Body of pancreas (tissue), 4 donors: ENCODE measurements around the gene SLC10A1. TPM values are rescaled to one million over a fixed set of nuclear protein-coding genes. Genes with fewer than 3 reads are reported as not detected.

Experiments
- ATAC-seq: fragments of 150-250 bp; one replicate; pipeline ENCODE4 v1.9.1; 2016
- DNase-seq, 4 donors: peaks; one replicate each; pipeline ENCODE4 v3.0.0-alpha.2; 2019
- H3K27ac ChIP-seq, 4 donors: fragments of 200-600 bp; sonication (generic); 1 replicate in 3 of 4; 2 replicates in 1 of 4; pipeline versions ENCODE4 v1.5.1 to v1.6.1; 2016 to 2019; ENCODE audit warnings: mild to moderate bottlenecking in 1 of 4, mixed read lengths in 1 of 4, moderate library complexity in 1 of 4
- H3K27me3 ChIP-seq, 2 donors: fragments of 200-600 bp; sonication (generic); one replicate each; pipeline ENCODE4 v1.6.0; 2016; ENCODE audit warnings: mild to moderate bottlenecking in 1 of 2
- H3K36me3 ChIP-seq, 2 donors: fragments of 200-600 bp; sonication (generic); replicated peaks in 1 of 2; 2 replicates each; pipeline ENCODE4 v1.5.1; 2016; ENCODE audit warnings: low read depth in 2 of 2; ENCODE audit not compliant: insufficient read depth in 1 of 2
- H3K4me1 ChIP-seq: fragments of 200-600 bp; sonication (generic); one replicate; pipeline ENCODE4 v1.6.0; 2016
- H3K4me3 ChIP-seq, 2 donors: fragments of 200-600 bp; sonication (generic); 1 replicate in 1 of 2; 2 replicates in 1 of 2; pipeline ENCODE4 v1.5.1; 2016 to 2019
- H3K9me3 ChIP-seq, 3 donors: fragments of 200-600 bp; sonication (generic); 1 replicate in 2 of 3; 2 replicates in 1 of 3; pipeline ENCODE4 v1.5.1; 2016
- CTCF ChIP-seq, 7 experiments: fragments of 450-650 bp in 4 of 7; fragments of 200-600 bp in 3 of 7; sonication (generic) in 3 of 7; IDR thresholded peaks; one replicate each; pipeline ENCODE4 v1.5.1; 2016 to 2019; ENCODE audit warnings: antibody characterized with exemption in 7 of 7
- POLR2A ChIP-seq, 3 donors: fragments of 450-650 bp; IDR thresholded peaks; one replicate each; pipeline ENCODE4 v1.6.1; 2016; ENCODE audit warnings: antibody characterized with exemption in 3 of 3, mild to moderate bottlenecking in 2 of 3
- WGBS, 2 donors: methylation state at CpG; one replicate each; pipeline ENCODE4 v1.1.5; 2017; 5-methylcytosine and 5-hydroxymethylcytosine counted together
- intact Hi-C: fragments of 100-400 bp; cut with DNase I; formaldehyde crosslinking; loops from one replicate; pipeline ENCODE4 v1.15.1; 2023
- total RNA-seq, 2 donors: library from RNA; depleted of rRNA; stranded (reverse); fragments of >200 nt; gene quantifications; one replicate each; pipeline ENCODE4 v1.1.0, GENCODE V29; 2016

Gene SLC10A1
- total RNA-seq, 2 donors from 2014 or later, result not detected

- Histone ChIP-seq H3K36me3 (no peaks in the 10 kb centered on the region), H3K9me3 (no peaks in the 10 kb centered on the region), H3K4me3 (no peak overlapping the region), H3K4me1 (peaks cover 2% of the 10 kb centered on the region), H3K27me3 (no peaks in the 10 kb centered on the region), H3K27ac (no peak overlapping the region)
- TF ChIP-seq POLR2A (IDR thresholded peaks at IDR 0.05), result no peak
- no peak for TF ChIP-seq CTCF (IDR thresholded peaks at IDR 0.05)
- ATAC-seq, result no peak
- no peak for DNase-seq
- intact Hi-C loops, result no loop called here
Measured at GRCh38 chr14:69755296-69755695, 41.7 kb downstream of the SLC10A1 start.

GRCh38 chr14:69754487-69754886, 42.6 kb downstream of the SLC10A1 start:
- ATAC-seq, result no peak
- Histone ChIP-seq H3K4me1 (peaks cover 10% of the 10 kb centered on the region), H3K36me3 (no peaks in the 10 kb centered on the region), H3K4me3 (no peak overlapping the region), H3K27me3 (no peaks in the 10 kb centered on the region), H3K9me3 (no peaks in the 10 kb centered on the region), H3K27ac (no peak overlapping the region)
- 83 to 86% methylated on average over 2 of the region's 2 CpGs for WGBS, 2 donors
- no peak for DNase-seq
- no peak for TF ChIP-seq CTCF (IDR thresholded peaks at IDR 0.05)
- TF ChIP-seq POLR2A (IDR thresholded peaks at IDR 0.05), result no peak
- intact Hi-C loops, result no loop called here

GRCh38 chr14:69753860-69754259, 43.2 kb downstream of the SLC10A1 start:
- TF ChIP-seq POLR2A (IDR thresholded peaks at IDR 0.05), result no peak
- TF ChIP-seq CTCF (IDR thresholded peaks at IDR 0.05), result no peak
- ATAC-seq (no peak), DNase-seq (no peak)
- Histone ChIP-seq H3K36me3 (no peaks in the 10 kb centered on the region), H3K27ac (no peak overlapping the region), H3K9me3 (no peaks in the 10 kb centered on the region), H3K27me3 (no peaks in the 10 kb centered on the region), H3K4me3 (no peak overlapping the region), H3K4me1 (peaks cover 10% of the 10 kb centered on the region)
- 73% methylated on average over 1 of the region's 1 CpG for WGBS, 2 donors
- intact Hi-C loops, result no loop called here

GRCh38 chr14:69752773-69753172, 44.3 kb downstream of the SLC10A1 start:
- Histone ChIP-seq H3K27me3 (no peaks in the 10 kb centered on the region), H3K9me3 (no peaks in the 10 kb centered on the region), H3K4me3 (no peak overlapping the region), H3K36me3 (no peaks in the 10 kb centered on the region), H3K4me1 (peaks cover 10% of the 10 kb centered on the region), H3K27ac (no peak overlapping the region)
- 39 to 40% methylated on average over 1 of the region's 1 CpG for WGBS, 2 donors
- ATAC-seq (no peak), DNase-seq (no peak)
- intact Hi-C loops, result no loop called here
- TF ChIP-seq CTCF (IDR thresholded peaks at IDR 0.05) (no peak), POLR2A (IDR thresholded peaks at IDR 0.05) (no peak)

GRCh38 chr14:69750495-69750894, 46.5 kb downstream of the SLC10A1 start:
- TF ChIP-seq POLR2A (IDR thresholded peaks at IDR 0.05) (no peak), CTCF (IDR thresholded peaks at IDR 0.05) (no peak)
- WGBS, 2 donors, result 87 to 97% methylated on average over 2 of the region's 2 CpGs
- no peaks in the 10 kb centered on the region for H3K27me3 ChIP-seq
- H3K36me3 ChIP-seq, result no peaks in the 10 kb centered on the region
- no peaks in the 10 kb centered on the region for H3K9me3 ChIP-seq
- peaks cover 10% of the 10 kb centered on the region for H3K4me1 ChIP-seq
- no peak for ATAC-seq
- no peak overlapping the region for H3K4me3 ChIP-seq
- DNase-seq, result no peak
- peak overlapping the region in 1 of 4 donors; percentile 1 for H3K27ac ChIP-seq
- intact Hi-C loops, result no loop called here
